H1 (cell line): ENCODE data around the gene ZBTB26. TPM values are rescaled to one million over a fixed set of nuclear protein-coding genes. Genes with fewer than 3 reads are reported as not detected.

Source experiments
- CTCF ChIA-PET: fragments of 300-600 bp; sonication (Branson Sonifier 250); formaldehyde crosslinking; loops from one replicate; lab custom pipeline; 2021; ENCODE audit not compliant: partially characterized antibody; lab: Charles Lee
- POLR2A ChIA-PET: fragments of 300-600 bp; sonication (Branson Sonifier 250); formaldehyde crosslinking; loops from one replicate; lab custom pipeline; 2021; ENCODE audit warnings: inconsistent platforms; ENCODE audit not compliant: partially characterized antibody; lab: Charles Lee
- DNase-seq, 2 experiments: peaks; one replicate each; pipeline versions ENCODE4 v3.0.0 to v3.0.0-alpha.2; 2010 to 2022; ENCODE audit warnings: low spot score in 2 of 2, low read depth in 1 of 2, mixed read lengths in 1 of 2
- FAIRE-seq: peaks from 2 replicates; lab custom pipeline; 2011; peaks lifted over from hg19 to GRCh38; lab: Jason Lieb, UNC
- H2AFZ ChIP-seq: 2 replicates; pipeline ENCODE4 v1.8.1; 2012; ENCODE audit warnings: low read length, inconsistent platforms
- H2AK5ac ChIP-seq: 2 replicates; pipeline ENCODE4 v1.6.1; 2013; ENCODE audit warnings: low read depth, low read length
- H2BK120ac ChIP-seq: replicated peaks from 2 replicates; pipeline ENCODE3; 2013; ENCODE audit warnings: low read depth, low read length, inconsistent platforms
- H2BK12ac ChIP-seq: 2 replicates; pipeline ENCODE4 v1.6.1; 2013; ENCODE audit warnings: low read depth, low read length
- H2BK15ac ChIP-seq: 2 replicates; pipeline ENCODE4 v1.6.1; 2013; ENCODE audit warnings: low read length
- H2BK20ac ChIP-seq: 2 replicates; pipeline ENCODE4 v1.6.1; 2013; ENCODE audit warnings: low read length
- H2BK5ac ChIP-seq: 2 replicates; pipeline ENCODE4 v1.6.1; 2013; ENCODE audit warnings: low read depth, low read length
- H3K14ac ChIP-seq: 2 replicates; pipeline ENCODE4 v1.6.1; 2013; ENCODE audit warnings: inconsistent platforms; ENCODE audit not compliant: insufficient read length
- H3K18ac ChIP-seq: 2 replicates; pipeline ENCODE4 v1.6.1; 2013; ENCODE audit warnings: low read length; ENCODE audit errors: extremely low read depth
- H3K23ac ChIP-seq: 2 replicates; pipeline ENCODE4 v1.6.1; 2013; ENCODE audit warnings: inconsistent platforms; ENCODE audit not compliant: insufficient read length
- H3K23me2 ChIP-seq: 2 replicates; pipeline ENCODE4 v1.6.1; 2013; ENCODE audit warnings: low read depth, low read length
- H3K27ac ChIP-seq: 2 replicates; pipeline ENCODE4 v1.6.1; 2011; ENCODE audit warnings: low read depth, low read length, inconsistent platforms
- H3K27me3 ChIP-seq, 4 experiments: replicated peaks in 1 of 4; 1 replicate in 1 of 4; 2 replicates in 3 of 4; pipeline versions ENCODE4 v1.6.1 to v1.8.1; 2011 to 2013; ENCODE audit warnings: low read length in 3 of 4, mild to moderate bottlenecking in 3 of 4, inconsistent platforms in 2 of 4, mixed read lengths in 2 of 4, moderate library complexity in 1 of 4; ENCODE audit not compliant: control insufficient read depth in 3 of 4, insufficient read depth in 3 of 4; ENCODE audit errors: extremely low read depth in 1 of 4
- H3K36me3 ChIP-seq, 4 experiments: 2 replicates each; pipeline versions ENCODE4 v1.6.1 to v1.8.1; 2011 to 2013; ENCODE audit warnings: mild to moderate bottlenecking in 4 of 4, low read length in 3 of 4, moderate library complexity in 2 of 4, control low read depth in 1 of 4, inconsistent platforms in 1 of 4; ENCODE audit not compliant: insufficient read depth in 4 of 4, control insufficient read depth in 2 of 4
- H3K4ac ChIP-seq: replicated peaks from 2 replicates; pipeline ENCODE3; 2013; ENCODE audit warnings: low read length, low read depth, mixed read lengths, inconsistent platforms; ENCODE audit not compliant: insufficient read length
- H3K4me1 ChIP-seq, 4 experiments: replicated peaks in 1 of 4; 1 replicate in 1 of 4; 2 replicates in 3 of 4; pipeline versions ENCODE4 v1.6.1 to v1.8.1; 2011 to 2013; ENCODE audit warnings: low read length in 3 of 4, inconsistent platforms in 2 of 4, mixed read lengths in 1 of 4; ENCODE audit not compliant: insufficient read depth in 4 of 4, control insufficient read depth in 3 of 4
- H3K4me2 ChIP-seq, 2 experiments: 2 replicates each; pipeline versions ENCODE4 v1.6.1 to v1.8.1; 2011 to 2013; ENCODE audit warnings: low read depth in 2 of 2, low read length in 2 of 2, control low read depth in 1 of 2, inconsistent platforms in 1 of 2, mild to moderate bottlenecking in 1 of 2; ENCODE audit not compliant: insufficient read depth in 1 of 2
- H3K4me3 ChIP-seq, 4 experiments: fragments of 200-600, 300-600 bp in 1 of 4; sonication (generic), shearing (Covaris generic), sonication (Bioruptor Twin) in 1 of 4; 2 replicates each; pipeline versions ENCODE4 v1.5.1 to v1.8.1; 2011 to 2016; ENCODE audit warnings: low read length in 4 of 4, low read depth in 3 of 4, control low read depth in 2 of 4, inconsistent platforms in 2 of 4, mild to moderate bottlenecking in 2 of 4, mixed read lengths in 1 of 4, moderate library complexity in 1 of 4; ENCODE audit not compliant: insufficient read depth in 2 of 4; ENCODE audit errors: extremely low read depth in 1 of 4
- H3K56ac ChIP-seq: replicated peaks from 2 replicates; pipeline ENCODE3; 2013; ENCODE audit warnings: low read depth, mild to moderate bottlenecking, mixed read lengths, low read length, inconsistent platforms; ENCODE audit not compliant: insufficient read length
- H3K79me1 ChIP-seq: 2 replicates; pipeline ENCODE4 v1.6.1; 2013; ENCODE audit warnings: low read depth, low read length, control low read depth
- H3K79me2 ChIP-seq, 2 experiments: 2 replicates each; pipeline versions ENCODE4 v1.6.1 to v1.8.1; 2012 to 2013; ENCODE audit warnings: low read length in 2 of 2, mild to moderate bottlenecking in 2 of 2, inconsistent platforms in 1 of 2; ENCODE audit not compliant: insufficient read depth in 2 of 2, control insufficient read depth in 1 of 2
- H3K9ac ChIP-seq, 4 experiments: replicated peaks in 1 of 4; 1 replicate in 1 of 4; 2 replicates in 3 of 4; pipeline versions ENCODE4 v1.6.1 to v1.8.1; 2011 to 2013; ENCODE audit warnings: low read depth in 3 of 4, low read length in 3 of 4, control low read depth in 2 of 4, mild to moderate bottlenecking in 2 of 4, moderate library complexity in 2 of 4, inconsistent platforms in 1 of 4; ENCODE audit errors: extremely low read depth in 1 of 4
- H3K9me3 ChIP-seq, 2 experiments: 2 replicates each; pipeline versions ENCODE4 v1.6.1 to v1.8.1; 2012 to 2013; ENCODE audit warnings: mild to moderate bottlenecking in 2 of 2, moderate library complexity in 2 of 2, control low read depth in 1 of 2, inconsistent platforms in 1 of 2, low read depth in 1 of 2, low read length in 1 of 2, mixed read lengths in 1 of 2; ENCODE audit not compliant: insufficient read depth in 2 of 2
- H4K20me1 ChIP-seq, 2 experiments: replicated peaks in 1 of 2; 2 replicates each; pipeline versions ENCODE3 to v1.8.1; 2011 to 2013; ENCODE audit warnings: inconsistent platforms in 2 of 2, low read length in 2 of 2, mild to moderate bottlenecking in 1 of 2; ENCODE audit not compliant: insufficient read depth in 2 of 2, control insufficient read depth in 1 of 2
- H4K5ac ChIP-seq: 2 replicates; pipeline ENCODE4 v1.6.1; 2013; ENCODE audit warnings: low read length, low read depth, mixed read lengths, inconsistent platforms; ENCODE audit not compliant: insufficient read length
- H4K8ac ChIP-seq: 2 replicates; pipeline ENCODE4 v1.8.0; 2013; ENCODE audit warnings: mild to moderate bottlenecking, moderate library complexity, low read length, inconsistent platforms; ENCODE audit not compliant: insufficient read depth; ENCODE audit errors: extremely low read depth
- H4K91ac ChIP-seq: replicated peaks from 2 replicates; pipeline ENCODE3; 2013; ENCODE audit warnings: low read length, mixed read lengths, inconsistent platforms; ENCODE audit not compliant: insufficient read length
- ASH2L ChIP-seq: fragments of 200-600, 300-600 bp; sonication (generic); IDR thresholded peaks from one replicate; pipeline ENCODE4 v1.7.1; 2017; ENCODE audit warnings: low read length
- E2F6 ChIP-seq: IDR thresholded peaks from 2 replicates; pipeline ENCODE4 v1.6.1; 2012; ENCODE audit warnings: inconsistent platforms
- HDAC2 ChIP-seq, 2 experiments: fragments of 300-600 bp in 1 of 2; sonication (generic) in 1 of 2; IDR thresholded peaks; 2 replicates each; pipeline ENCODE4 v1.6.1; 2011 to 2012; ENCODE audit warnings: low read depth in 2 of 2, low read length in 2 of 2, mild to moderate bottlenecking in 2 of 2, moderate library complexity in 2 of 2, borderline replicate concordance in 1 of 2, inconsistent platforms in 1 of 2
- MAFK ChIP-seq: IDR thresholded peaks from 2 replicates; pipeline ENCODE4 v1.6.1; 2012; ENCODE audit warnings: low read depth, mild to moderate bottlenecking, improper control_type of control experiment, low read length
- MAX ChIP-seq: IDR thresholded peaks from 2 replicates; pipeline ENCODE4 v1.6.1; 2012; ENCODE audit warnings: inconsistent platforms
- NRF1 ChIP-seq: IDR thresholded peaks from 2 replicates; pipeline ENCODE4 v1.6.1; 2011; ENCODE audit warnings: mild to moderate bottlenecking, low read depth, low read length, improper control_type of control experiment
- RAD21 ChIP-seq, 2 experiments: IDR thresholded peaks in 1 of 2; conservative IDR thresholded peaks in 1 of 2; 2 replicates each; pipeline ENCODE4 v1.6.1; 2011; ENCODE audit warnings: low read depth in 2 of 2, low read length in 2 of 2, improper control_type of control experiment in 1 of 2, inconsistent platforms in 1 of 2, mild to moderate bottlenecking in 1 of 2, moderate library complexity in 1 of 2
- SIX5 ChIP-seq: IDR thresholded peaks from 2 replicates; pipeline ENCODE4 v1.6.1; 2011; ENCODE audit warnings: mild to moderate bottlenecking, low read depth, low read length
- SP4 ChIP-seq: IDR thresholded peaks from 2 replicates; pipeline ENCODE4 v1.6.1; 2012; ENCODE audit warnings: low read length, inconsistent platforms
- SUZ12 ChIP-seq: fragments of 200-600 bp; sonication (generic); IDR thresholded peaks from 2 replicates; pipeline ENCODE4 v1.6.1; 2012; ENCODE audit warnings: mild to moderate bottlenecking, inconsistent platforms, low read length, moderate library complexity, mixed read lengths
- TCF12 ChIP-seq: IDR thresholded peaks from 2 replicates; pipeline ENCODE4 v1.6.1; 2011; ENCODE audit warnings: low read depth, mild to moderate bottlenecking, low read length
- YY1 ChIP-seq: IDR thresholded peaks from 2 replicates; pipeline ENCODE4 v1.6.1; 2011; ENCODE audit warnings: low read depth, mild to moderate bottlenecking, low read length
- ZNF274 ChIP-seq: IDR thresholded peaks from 2 replicates; pipeline ENCODE4 v1.7.0; 2012; ENCODE audit warnings: low read length, borderline replicate concordance; ENCODE audit errors: extremely low read depth
- WGBS, 2 experiments: shearing (Covaris generic) in 1 of 2; methylation state at CpG; one replicate each; pipeline versions ENCODE4 v1.1.6 to v1.1.7; 2013 to 2015; ENCODE audit warnings: low lambda C conversion rate in 2 of 2, mixed read lengths in 2 of 2, inconsistent platforms in 1 of 2, low coverage in 1 of 2, missing lambda C conversion rate in 1 of 2; ENCODE audit not compliant: insufficient replicate concordance in 2 of 2, insufficient coverage in 1 of 2, insufficient read length in 1 of 2; ENCODE audit errors: extremely low coverage in 1 of 2, missing lambda C conversion rate in 1 of 2; 5-methylcytosine and 5-hydroxymethylcytosine counted together
- polyA plus RNA-seq, 7 experiments: library from polyadenylated mRNA; depleted of rRNA in 3 of 7; stranded (reverse) in 5 of 7; unstranded in 2 of 7; fragments of >200 nt in 5 of 7; fragments of 200-250 nt in 2 of 7; gene quantifications; 1 replicate in 5 of 7; 2 replicates in 1 of 7; 4 replicates in 1 of 7; pipeline versions ENCODE4 v1.2.1 to v1.2.3, GENCODE V29; 2011 to 2013; ENCODE audit warnings: missing spikeins in 2 of 7, mixed read lengths in 2 of 7
- total RNA-seq: library from RNA; stranded (reverse); fragmentation: NEBNext Ultra II Directional; extraction: Animal tissue kit (Norgen Biotek cat#: 25700); gene quantifications from 2 replicates; pipeline ENCODE4 v1.2.1, GENCODE V29; 2021

The ZBTB26 gene
- total and polyA plus RNA-seq, 2 of the 8 experiments (the other 6 are each of a cell fraction or from before 2014, with no cell fraction given): 5.7 to 7.4 TPM

- Histone ChIP-seq H3K4me2 (no peak overlapping the region), H4K20me1 (peaks cover 0 to 3% of the 10 kb centered on the region in 2 experiments), H3K9ac (no peak overlapping the region), H3K79me2 (no peaks in the 10 kb centered on the region), H3K4me3 (no peak overlapping the region), H3K4ac (no peak overlapping the region), H2AK5ac (no peak overlapping the region), H4K8ac (no peak overlapping the region; the same call in 1 of the 2 replicates), H2BK120ac (no peak overlapping the region), H3K27me3 (no peaks in the 10 kb centered on the region), H2BK15ac (no peak overlapping the region), H2BK20ac (no peak overlapping the region), H3K18ac (no peak overlapping the region), H4K91ac (no peak overlapping the region), H3K23me2 (no peaks in the 10 kb centered on the region), H3K36me3 (peaks cover 21 to 81% (median 62%) of the 10 kb centered on the region in 4 experiments), H3K79me1 (no peaks in the 10 kb centered on the region), H3K56ac (no peak overlapping the region), H2AFZ (no peak overlapping the region), H4K5ac (no peak overlapping the region), H3K9me3 (no peaks in the 10 kb centered on the region), H3K14ac (no peak overlapping the region), H2BK5ac (no peak overlapping the region), H2BK12ac (no peak overlapping the region), H3K23ac (no peak overlapping the region), H3K27ac (no peak overlapping the region), H3K4me1 (no peaks in the 10 kb centered on the region)
- DNase-seq (no peak), FAIRE-seq (no peak)
- 82% methylated on average over 2 of the region's 2 CpGs; no CpG with 5 or more reads in 1 of the 2 experiments for WGBS, 2 experiments
- ChIA-PET CTCF (no interaction called here), POLR2A (interaction anchor here (0.5 kb wide), 1 partner anchor 93 kb away, joined by 3 read pairs; no protein-coding TSS in a partner anchor)
- TF ChIP-seq TCF12: no peak
- TF ChIP-seq MAFK: no peak
- TF ChIP-seq RAD21 (IDR thresholded peaks at IDR 0.05 in 1 of 2, conservative IDR thresholded peaks at IDR 0.05 in 1 of 2; ENCODE audit: low read depth in 2 of 2, low read length in 2 of 2): no peak
- TF ChIP-seq E2F6: no peak
- no peak for TF ChIP-seq SP4
- no peak for TF ChIP-seq SIX5
- TF ChIP-seq SUZ12: no peak
- TF ChIP-seq NRF1: no peak
- no peak for TF ChIP-seq YY1
- TF ChIP-seq MAX: no peak
- no peak for TF ChIP-seq ZNF274
- no peak for TF ChIP-seq HDAC2 (IDR thresholded peaks at IDR 0.05; ENCODE audit: borderline replicate concordance in 1 of 2, low read depth in 2 of 2, low read length in 2 of 2)
- no peak for TF ChIP-seq ASH2L
Measured at GRCh38 chr9:122879443-122879842, 51.9 kb downstream of the ZBTB26 start.
